ENCODE measurements around the gene CITED4.

CITED4 gene

GRCh38 chr1:40853885-40854170 lies 8.3 kb downstream of the CITED4 start:
- DNase-seq (ENCODE audit: low spot score) = no peak

GRCh38 chr1:40853113-40853884 lies 8.9 kb downstream of the CITED4 start:
- no peak for DNase-seq (ENCODE audit: low spot score)

- DNase-seq (ENCODE audit: low spot score) = no peak
Measured at GRCh38 chr1:40851643-40852042, 10.5 kb downstream of the CITED4 start.

- DNase-seq (ENCODE audit: low spot score) = peak; percentile 72
Measured at GRCh38 chr1:40849801-40850592, 12.2 kb downstream of the CITED4 start.

- peak; percentile 86 for DNase-seq (ENCODE audit: low spot score)
Measured at GRCh38 chr1:40848530-40849189, 13.5 kb downstream of the CITED4 start.

GRCh38 chr1:40847023-40847745 lies 15.0 kb downstream of the CITED4 start:
- no peak for DNase-seq (ENCODE audit: low spot score)

GRCh38 chr1:40845895-40846294 lies 16.3 kb downstream of the CITED4 start:
- DNase-seq (ENCODE audit: low spot score) = no peak

- no peak for DNase-seq (ENCODE audit: low spot score)
Measured at GRCh38 chr1:40844887-40845878, 17.0 kb downstream of the CITED4 start.

GRCh38 chr1:40844079-40844478 lies 18.1 kb downstream of the CITED4 start:
- no peak for DNase-seq (ENCODE audit: low spot score)

- no peak for DNase-seq (ENCODE audit: low spot score)
Measured at GRCh38 chr1:40842691-40843090, 19.5 kb downstream of the CITED4 start.

GRCh38 chr1:40842207-40842606 lies 20.0 kb downstream of the CITED4 start:
- DNase-seq (ENCODE audit: low spot score) = no peak

- DNase-seq (ENCODE audit: low spot score) = no peak
Measured at GRCh38 chr1:40841602-40842001, 20.6 kb downstream of the CITED4 start.

GRCh38 chr1:40840526-40841323 lies 21.4 kb downstream of the CITED4 start:
- no peak for DNase-seq (ENCODE audit: low spot score)

GRCh38 chr1:40839943-40840335 lies 22.2 kb downstream of the CITED4 start:
- no peak for DNase-seq (ENCODE audit: low spot score)

GRCh38 chr1:40838980-40839942 lies 22.9 kb downstream of the CITED4 start:
- DNase-seq (ENCODE audit: low spot score) = no peak

- no peak for DNase-seq (ENCODE audit: low spot score)
Measured at GRCh38 chr1:40838045-40838979, 23.9 kb downstream of the CITED4 start.

GRCh38 chr1:40837601-40838000 lies 24.6 kb downstream of the CITED4 start:
- DNase-seq (ENCODE audit: low spot score) = no peak

GRCh38 chr1:40836283-40836682 lies 25.9 kb downstream of the CITED4 start:
- DNase-seq (ENCODE audit: low spot score) = no peak

Measured in HuH-7 (cell line).